HUES48 (cell line): ENCODE data around the gene SLC18A3.

Experiments
- H3K27ac ChIP-seq: one replicate; pipeline ENCODE4 v1.7.0; 2013; ENCODE audit warnings: low read depth, low read length, inconsistent platforms
- H3K27me3 ChIP-seq: 2 replicates; pipeline ENCODE4 v1.6.1; 2013; ENCODE audit warnings: mild to moderate bottlenecking, low read length; ENCODE audit not compliant: control insufficient read depth, insufficient read depth
- H3K36me3 ChIP-seq: 2 replicates; pipeline ENCODE4 v1.6.1; 2013; ENCODE audit warnings: low read length; ENCODE audit not compliant: control insufficient read depth, insufficient read depth
- H3K4me1 ChIP-seq: 2 replicates; pipeline ENCODE4 v1.6.1; 2013; ENCODE audit warnings: mild to moderate bottlenecking, low read length; ENCODE audit not compliant: control insufficient read depth, insufficient read depth
- H3K4me3 ChIP-seq: 2 replicates; pipeline ENCODE4 v1.5.1; 2013; ENCODE audit warnings: mild to moderate bottlenecking, low read depth, low read length
- H3K9ac ChIP-seq: 2 replicates; pipeline ENCODE4 v1.6.1; 2013; ENCODE audit warnings: mild to moderate bottlenecking, low read depth, low read length, moderate library complexity
- H3K9me3 ChIP-seq: 2 replicates; pipeline ENCODE4 v1.6.1; 2013; ENCODE audit warnings: low read length; ENCODE audit not compliant: control insufficient read depth, insufficient read depth

The SLC18A3 gene

GRCh38 chr10:49632406-49633317 is 22.6 kb downstream of the SLC18A3 start:
- no peak overlapping the region for H3K9ac ChIP-seq
- no peak overlapping the region for H3K4me3 ChIP-seq
- no peaks in the 10 kb centered on the region for H3K4me1 ChIP-seq
- H3K27me3 ChIP-seq = no peaks in the 10 kb centered on the region
- H3K9me3 ChIP-seq = no peaks in the 10 kb centered on the region
- H3K27ac ChIP-seq = no peak overlapping the region
- H3K36me3 ChIP-seq = no peaks in the 10 kb centered on the region

GRCh38 chr10:49633327-49634068 is 23.4 kb downstream of the SLC18A3 start:
- Histone ChIP-seq H3K27me3 (no peaks in the 10 kb centered on the region), H3K4me1 (no peaks in the 10 kb centered on the region), H3K9ac (no peak overlapping the region), H3K36me3 (no peaks in the 10 kb centered on the region), H3K27ac (no peak overlapping the region), H3K4me3 (no peak overlapping the region), H3K9me3 (no peaks in the 10 kb centered on the region)

DNA sequence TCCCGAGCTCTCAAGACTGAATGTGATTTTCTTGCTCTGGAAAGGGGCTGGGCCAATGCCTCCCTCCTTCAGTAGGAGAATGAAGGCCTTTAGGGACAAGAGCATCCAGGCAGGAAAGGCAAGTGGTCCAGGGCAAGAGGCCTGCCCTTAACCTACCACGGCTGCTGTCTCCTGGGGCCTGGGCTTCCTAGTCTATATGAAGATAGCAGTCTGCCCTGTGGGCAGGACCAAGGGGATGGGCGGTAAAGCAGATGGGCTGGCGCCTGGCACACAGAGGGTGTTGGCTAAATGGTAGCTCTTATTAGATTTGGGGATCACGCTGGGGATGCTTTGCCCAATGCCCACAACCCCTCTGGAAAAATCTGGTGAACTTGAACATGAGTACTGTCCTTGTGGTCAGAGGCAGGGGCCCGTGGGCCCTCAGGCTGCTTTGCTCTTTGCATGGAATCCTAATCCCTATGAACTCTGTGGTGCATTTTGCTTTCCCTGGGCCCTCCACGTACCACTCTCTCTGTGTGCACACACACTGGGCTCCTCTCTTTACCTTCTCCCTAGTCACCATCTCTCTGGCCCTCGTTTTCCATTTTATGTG is 24.1 kb downstream of the SLC18A3 start:
- no peaks in the 10 kb centered on the region for H3K4me1 ChIP-seq
- H3K4me3 ChIP-seq = no peak overlapping the region
- no peaks in the 10 kb centered on the region for H3K27me3 ChIP-seq
- no peaks in the 10 kb centered on the region for H3K9me3 ChIP-seq
- H3K9ac ChIP-seq = no peak overlapping the region
- no peak overlapping the region for H3K27ac ChIP-seq
- no peaks in the 10 kb centered on the region for H3K36me3 ChIP-seq

DNA sequence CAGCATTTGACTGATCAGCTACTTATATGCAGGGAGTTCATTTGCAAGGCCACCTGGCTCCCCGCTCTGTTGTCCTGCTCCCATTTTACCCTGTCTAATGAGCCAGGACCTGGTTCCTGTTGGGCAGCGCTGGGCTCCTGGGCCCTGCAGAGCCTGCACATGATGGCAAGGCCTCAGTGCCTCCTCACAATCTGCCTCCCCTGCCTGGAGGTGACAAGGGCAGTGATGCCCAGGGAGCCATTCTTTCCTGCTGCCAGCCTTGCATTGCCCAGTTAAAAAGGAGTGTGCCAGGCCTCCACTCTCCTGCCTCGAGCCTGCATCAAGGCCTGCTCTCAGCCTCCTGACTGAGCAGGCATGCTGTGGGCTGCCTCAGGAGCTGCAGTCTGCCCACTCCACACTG is 32.2 kb downstream of the SLC18A3 start:
- Histone ChIP-seq H3K27ac (no peak overlapping the region), H3K36me3 (no peaks in the 10 kb centered on the region), H3K4me1 (no peaks in the 10 kb centered on the region), H3K9me3 (no peaks in the 10 kb centered on the region), H3K9ac (no peak overlapping the region), H3K4me3 (no peak overlapping the region), H3K27me3 (peaks cover 7% of the 10 kb centered on the region; the same call in 1 of the 2 replicates)

- Histone ChIP-seq H3K4me1 (no peaks in the 10 kb centered on the region), H3K9ac (no peak overlapping the region), H3K27me3 (peaks cover 7% of the 10 kb centered on the region; the same call in 1 of the 2 replicates)
These were observed 33.3 kb downstream of the SLC18A3 start for GRCh38 chr10:49643241-49644034.

DNA sequence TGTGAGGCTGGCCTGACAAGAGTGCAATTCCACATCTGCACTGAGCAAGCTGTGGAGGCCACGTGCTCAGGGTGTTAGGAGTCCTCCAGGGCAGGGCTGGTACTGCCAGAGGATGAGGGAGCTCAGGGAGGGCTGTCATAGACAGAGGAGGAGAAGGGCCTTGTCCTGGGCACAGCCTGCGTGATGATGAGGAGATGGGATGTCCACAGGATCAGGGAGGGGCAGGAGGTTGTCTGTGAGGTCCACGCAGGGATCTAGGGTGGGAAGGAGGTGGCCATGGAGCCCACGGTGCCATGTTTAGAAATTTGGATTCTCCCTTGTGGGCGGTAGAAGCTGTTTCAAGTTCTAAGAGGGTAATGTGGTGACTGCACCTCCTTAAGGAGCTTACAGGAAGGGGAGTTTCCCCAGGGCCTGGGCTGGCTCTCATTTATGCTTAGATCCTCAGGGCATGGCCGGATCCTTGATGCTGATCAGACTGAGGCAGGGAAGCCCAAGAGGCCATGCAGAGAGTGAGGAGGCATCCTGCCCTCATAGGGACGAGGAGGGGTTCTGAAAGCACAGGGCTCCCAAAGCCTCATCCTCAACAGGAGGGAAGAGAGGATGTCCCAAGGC is 34.0 kb downstream of the SLC18A3 start:
- H3K4me1 ChIP-seq = peaks cover 4% of the 10 kb centered on the region
- H3K9me3 ChIP-seq = no peaks in the 10 kb centered on the region
- H3K27me3 ChIP-seq = peaks cover 7% of the 10 kb centered on the region
- no peak overlapping the region for H3K9ac ChIP-seq
- H3K36me3 ChIP-seq = no peaks in the 10 kb centered on the region
- H3K27ac ChIP-seq = no peak overlapping the region
- no peak overlapping the region for H3K4me3 ChIP-seq

More at GRCh38 chr10:49643241-49644034, 33.3 kb downstream of the SLC18A3 start:
- no peak overlapping the region for H3K27ac ChIP-seq
- H3K9me3 ChIP-seq = no peaks in the 10 kb centered on the region
- no peak overlapping the region for H3K4me3 ChIP-seq
- H3K36me3 ChIP-seq = no peaks in the 10 kb centered on the region

DNA sequence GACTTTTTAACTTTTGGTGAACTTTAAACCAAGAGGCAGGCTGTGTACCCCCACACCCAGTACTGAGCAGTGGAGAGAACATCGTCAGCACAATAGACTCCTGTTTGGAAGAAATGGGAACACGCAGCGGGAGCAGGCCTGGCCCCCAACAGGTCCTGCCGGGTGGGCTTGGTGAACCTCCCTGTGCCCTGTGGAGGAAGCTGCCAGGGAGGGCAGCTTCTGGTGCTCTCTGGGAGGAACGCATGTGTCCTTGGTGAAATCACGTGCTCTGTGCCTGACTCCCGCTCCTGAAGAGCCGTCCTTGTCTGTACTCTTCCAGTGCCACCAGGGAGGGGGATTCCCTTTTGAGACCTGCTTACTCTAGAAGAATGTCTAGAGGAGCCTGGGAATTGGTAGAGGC is 35.3 kb downstream of the SLC18A3 start:
- no peak overlapping the region for H3K4me3 ChIP-seq
- no peak overlapping the region for H3K27ac ChIP-seq
- H3K9me3 ChIP-seq = no peaks in the 10 kb centered on the region
- no peaks in the 10 kb centered on the region for H3K36me3 ChIP-seq
- peaks cover 9% of the 10 kb centered on the region for H3K4me1 ChIP-seq
- no peak overlapping the region for H3K9ac ChIP-seq
- peaks cover 4% of the 10 kb centered on the region for H3K27me3 ChIP-seq

GRCh38 chr10:49645871-49646870 is 36.1 kb downstream of the SLC18A3 start:
- Histone ChIP-seq H3K9me3 (no peaks in the 10 kb centered on the region), H3K9ac (no peak overlapping the region), H3K4me3 (no peak overlapping the region), H3K27ac (no peak overlapping the region), H3K4me1 (peaks cover 9% of the 10 kb centered on the region), H3K36me3 (no peaks in the 10 kb centered on the region), H3K27me3 (peaks cover 3% of the 10 kb centered on the region)

GRCh38 chr10:49647554-49647953 is 37.4 kb downstream of the SLC18A3 start:
- no peaks in the 10 kb centered on the region for H3K36me3 ChIP-seq
- H3K4me3 ChIP-seq = no peak overlapping the region
- no peak overlapping the region for H3K27ac ChIP-seq
- peaks cover 3% of the 10 kb centered on the region for H3K27me3 ChIP-seq
- no peak overlapping the region for H3K9ac ChIP-seq
- peaks cover 9% of the 10 kb centered on the region for H3K4me1 ChIP-seq
- H3K9me3 ChIP-seq = no peaks in the 10 kb centered on the region
